OCI-LY1 (cell line): ENCODE results near the gene ID1.

Experiments used
- H2AFZ ChIP-seq: fragments of 200-600 bp; sonication (generic), shearing (Covaris generic); 2 replicates; pipeline ENCODE4 v1.6.0; 2014; ENCODE audit warnings: antibody characterized with exemption, mild to moderate bottlenecking, low read length
- H3F3A ChIP-seq: fragments of 200-600 bp; sonication (generic), shearing (Covaris generic); 2 replicates; pipeline ENCODE4 v1.6.0; 2014; ENCODE audit warnings: mild to moderate bottlenecking, antibody characterized with exemption, low read length, moderate library complexity; ENCODE audit not compliant: insufficient read depth
- H3K27ac ChIP-seq: fragments of 200-600 bp; sonication (generic); 2 replicates; pipeline ENCODE4 v1.5.1; 2014; ENCODE audit warnings: low read length, mixed run types, mild to moderate bottlenecking, low read depth; ENCODE audit not compliant: poor library complexity, severe bottlenecking
- H3K27me3 ChIP-seq: fragments of 200-600 bp; sonication (generic); 2 replicates; pipeline ENCODE4 v1.6.0; 2014; ENCODE audit warnings: antibody characterized with exemption, mild to moderate bottlenecking, low read length, moderate library complexity; ENCODE audit not compliant: insufficient read depth
- H3K36me3 ChIP-seq: fragments of 200-600 bp; sonication (generic); 2 replicates; pipeline ENCODE4 v1.6.1; 2014; ENCODE audit warnings: mild to moderate bottlenecking, antibody characterized with exemption, low read length, moderate library complexity, mixed read lengths; ENCODE audit not compliant: insufficient read depth
- H3K4me1 ChIP-seq: fragments of 200-600 bp; sonication (generic); 2 replicates; pipeline ENCODE4 v1.5.1; 2014; ENCODE audit warnings: mild to moderate bottlenecking, low read length, moderate library complexity; ENCODE audit not compliant: insufficient read depth, severe bottlenecking
- H3K4me2 ChIP-seq: fragments of 200-600 bp; sonication (generic), shearing (Covaris generic); 2 replicates; pipeline ENCODE4 v1.6.1; 2014; ENCODE audit warnings: low read length
- H3K4me3 ChIP-seq: fragments of 200-600 bp; sonication (generic); 2 replicates; pipeline ENCODE4 v1.5.1; 2014; ENCODE audit warnings: low read length, low read depth, mild to moderate bottlenecking, mixed read lengths; ENCODE audit not compliant: poor library complexity, severe bottlenecking
- H3K79me2 ChIP-seq: fragments of 200-600 bp; shearing (Covaris generic); 2 replicates; pipeline ENCODE4 v1.6.1; 2016; ENCODE audit warnings: mixed run types, low read length, mixed read lengths; ENCODE audit not compliant: insufficient read depth
- H3K9ac ChIP-seq: fragments of 200-600 bp; sonication (generic), shearing (Covaris generic); 2 replicates; pipeline ENCODE4 v1.6.1; 2014; ENCODE audit warnings: mild to moderate bottlenecking, low read length, mixed read lengths
- H3K9me2 ChIP-seq: fragments of 200-600 bp; sonication (generic), shearing (Covaris generic); 2 replicates; pipeline ENCODE4 v1.6.1; 2014; ENCODE audit warnings: low read depth, mild to moderate bottlenecking, low read length, mixed read lengths
- H3K9me3 ChIP-seq: fragments of 200-600 bp; shearing (Covaris generic); 2 replicates; pipeline ENCODE4 v1.6.1; 2014; ENCODE audit warnings: low read length, mixed read lengths
- H4K20me1 ChIP-seq: fragments of 200-600 bp; sonication (generic), shearing (Covaris generic); 2 replicates; pipeline ENCODE4 v1.6.0; 2016; ENCODE audit warnings: mild to moderate bottlenecking, low read length; ENCODE audit not compliant: insufficient read depth
- CTCF ChIP-seq: fragments of 200-600 bp; sonication (generic), shearing (Covaris generic); IDR thresholded peaks from 2 replicates; pipeline ENCODE4 v1.5.1; 2017; ENCODE audit warnings: mild to moderate bottlenecking, antibody characterized with exemption, low read length, moderate library complexity, mixed read lengths
- EZH2 ChIP-seq: fragments of 200-600 bp; sonication (generic), shearing (Covaris generic); IDR thresholded peaks from 2 replicates; pipeline ENCODE4 v1.8.0; 2017; ENCODE audit warnings: borderline replicate concordance, mixed run types, mild to moderate bottlenecking, antibody characterized with exemption, low read length, moderate library complexity, mixed read lengths

ID1 gene

GRCh38 chr20:31605902-31606803 lies 1.1 kb downstream of the ID1 start:
- Histone ChIP-seq H3K4me3 (peak overlapping the region; percentile 68), H3K27me3 (0 out of 2 replicates have a peak, but pooled peaks cover 9% of the 10 kb centered on the region), H3K36me3 (no peaks in the 10 kb centered on the region), H4K20me1 (no peaks in the 10 kb centered on the region), H3K9me3 (no peaks in the 10 kb centered on the region), H3K4me2 (peak overlapping the region; percentile 88), H3F3A (no peaks in the 10 kb centered on the region), H3K9me2 (no peaks in the 10 kb centered on the region), H3K79me2 (no peaks in the 10 kb centered on the region), H3K27ac (no peak overlapping the region), H3K9ac (peak overlapping the region; percentile 57), H2AFZ (no peak overlapping the region), H3K4me1 (peaks cover 26% of the 10 kb centered on the region)
- TF ChIP-seq CTCF = no peak
- no peak for TF ChIP-seq EZH2

- H2AFZ ChIP-seq = no peak overlapping the region
- no peak overlapping the region for H3K4me2 ChIP-seq
- no peaks in the 10 kb centered on the region for H3K9me3 ChIP-seq
- no peaks in the 10 kb centered on the region for H3K36me3 ChIP-seq
- no peaks in the 10 kb centered on the region for H3K9me2 ChIP-seq
- H3K79me2 ChIP-seq = no peaks in the 10 kb centered on the region
- H3K9ac ChIP-seq = no peak overlapping the region
- peaks cover 26% of the 10 kb centered on the region for H3K4me1 ChIP-seq
- H3K27ac ChIP-seq = no peak overlapping the region
- no peaks in the 10 kb centered on the region for H4K20me1 ChIP-seq
- H3K27me3 ChIP-seq = 0 out of 2 replicates have a peak, but pooled peaks cover 9% of the 10 kb centered on the region
- H3F3A ChIP-seq = no peaks in the 10 kb centered on the region
- TF ChIP-seq CTCF (no peak), EZH2 (no peak)
- no peak overlapping the region for H3K4me3 ChIP-seq
These were observed 1.9 kb downstream of the ID1 start for GRCh38 chr20:31606804-31607639.

GRCh38 chr20:31607640-31608250 lies 2.7 kb downstream of the ID1 start:
- Histone ChIP-seq H3K4me3 (no peak overlapping the region), H3K4me1 (peaks cover 29% of the 10 kb centered on the region), H3K27ac (no peak overlapping the region), H3F3A (no peaks in the 10 kb centered on the region), H3K4me2 (no peak overlapping the region), H3K27me3 (0 out of 2 replicates have a peak, but pooled peaks cover 9% of the 10 kb centered on the region), H3K9me2 (no peaks in the 10 kb centered on the region), H3K9ac (no peak overlapping the region), H4K20me1 (no peaks in the 10 kb centered on the region), H3K9me3 (no peaks in the 10 kb centered on the region), H3K36me3 (no peaks in the 10 kb centered on the region), H2AFZ (no peak overlapping the region), H3K79me2 (no peaks in the 10 kb centered on the region)
- TF ChIP-seq CTCF (no peak), EZH2 (no peak)
